Mammary epithelial cell (primary cell): ENCODE results near the gene CDK5RAP3.

Experiments
- CTCF ChIP-seq, 2 donors: IDR thresholded peaks in 1 of 2; conservative IDR thresholded peaks in 1 of 2; 2 replicates each; pipeline ENCODE4 v1.5.1; 2011 to 2012; ENCODE audit warnings: inconsistent platforms in 2 of 2, low read length in 2 of 2, mild to moderate bottlenecking in 2 of 2, control low read depth in 1 of 2, low read depth in 1 of 2; ENCODE audit not compliant: insufficient read depth in 1 of 2; ENCODE audit errors: extremely low read depth in 1 of 2
- EZH2 ChIP-seq: IDR thresholded peaks from 2 replicates; pipeline ENCODE4 v1.6.1; 2012; ENCODE audit warnings: low read length, inconsistent platforms, borderline replicate concordance

GRCh38 chr17:47935961-47936360 is 35.0 kb upstream of the CDK5RAP3 start:
- no peak for TF ChIP-seq CTCF (conservative IDR thresholded peaks at IDR 0.05 in 1 of 2, IDR thresholded peaks at IDR 0.05 in 1 of 2; ENCODE audit: extremely low read depth in 1 of 2, insufficient read depth in 1 of 2, low read depth in 1 of 2, low read length in 2 of 2)
- no peak for TF ChIP-seq EZH2
